Neuronal stem cell (in vitro differentiated cells): Measurements from ENCODE around the gene TTC9.

Experiments
- DNase-seq: peaks from one replicate; pipeline ENCODE4 v3.0.0-alpha.2; 2013; ENCODE audit warnings: low spot score
- H2AFZ ChIP-seq: one replicate; pipeline ENCODE4 v1.6.1; 2013; ENCODE audit warnings: mild to moderate bottlenecking, low read length, inconsistent platforms
- H2AK5ac ChIP-seq: 2 replicates; pipeline ENCODE4 v1.6.1; 2013; ENCODE audit warnings: low read depth, mild to moderate bottlenecking, inconsistent platforms, low read length, moderate library complexity, mixed read lengths
- H2BK120ac ChIP-seq: 2 replicates; pipeline ENCODE4 v1.6.1; 2013; ENCODE audit warnings: low read depth, mild to moderate bottlenecking, inconsistent platforms, low read length, moderate library complexity, mixed read lengths
- H2BK12ac ChIP-seq: one replicate; pipeline ENCODE4 v1.6.1; 2013; ENCODE audit warnings: low read length, inconsistent platforms
- H2BK15ac ChIP-seq: 2 replicates; pipeline ENCODE4 v1.6.1; 2013; ENCODE audit warnings: mild to moderate bottlenecking, low read length, inconsistent platforms, mixed read lengths
- H2BK5ac ChIP-seq: one replicate; pipeline ENCODE4 v1.6.1; 2013; ENCODE audit warnings: inconsistent platforms, mild to moderate bottlenecking, low read length, moderate library complexity
- H3K14ac ChIP-seq: one replicate; pipeline ENCODE4 v1.6.1; 2013; ENCODE audit warnings: low read length, inconsistent platforms
- H3K18ac ChIP-seq: 2 replicates; pipeline ENCODE4 v1.6.1; 2013; ENCODE audit warnings: low read length, inconsistent platforms
- H3K23ac ChIP-seq: 2 replicates; pipeline ENCODE4 v1.6.1; 2013; ENCODE audit warnings: low read depth, mild to moderate bottlenecking, mixed read lengths, low read length, inconsistent platforms; ENCODE audit not compliant: poor library complexity
- H3K27ac ChIP-seq: replicated peaks from 3 replicates; pipeline ENCODE4 v1.5.1; 2013; ENCODE audit warnings: low read length, inconsistent platforms
- H3K27me3 ChIP-seq, 3 experiments: 2 replicates each; pipeline ENCODE4 v1.6.1; 2013; ENCODE audit warnings: low read length in 3 of 3, mild to moderate bottlenecking in 2 of 3, inconsistent platforms in 1 of 3, low read depth in 1 of 3, mixed read lengths in 1 of 3, moderate library complexity in 1 of 3; ENCODE audit not compliant: control insufficient read depth in 3 of 3, insufficient read depth in 3 of 3
- H3K36me3 ChIP-seq, 2 donors: replicated peaks in 1 of 2; 2 replicates each; pipeline ENCODE4 v1.6.1; 2013; ENCODE audit warnings: low read length in 2 of 2; ENCODE audit not compliant: control insufficient read depth in 2 of 2, insufficient read depth in 2 of 2
- H3K4ac ChIP-seq: 2 replicates; pipeline ENCODE4 v1.6.1; 2013; ENCODE audit warnings: inconsistent platforms, mild to moderate bottlenecking, low read length, moderate library complexity
- H3K4me1 ChIP-seq, 2 donors: 1 replicate in 1 of 2; 2 replicates in 1 of 2; pipeline ENCODE4 v1.6.1; 2013; ENCODE audit warnings: low read length in 2 of 2, low read depth in 1 of 2; ENCODE audit not compliant: control insufficient read depth in 2 of 2, insufficient read depth in 1 of 2
- H3K4me2 ChIP-seq: one replicate; pipeline ENCODE4 v1.6.1; 2013; ENCODE audit warnings: mild to moderate bottlenecking, low read length, inconsistent platforms; ENCODE audit not compliant: insufficient read depth, poor library complexity, severe bottlenecking
- H3K4me3 ChIP-seq, 2 donors: 2 replicates each; pipeline ENCODE4 v1.5.1; 2013; ENCODE audit warnings: low read length in 2 of 2, mild to moderate bottlenecking in 2 of 2, inconsistent platforms in 1 of 2, moderate library complexity in 1 of 2
- H3K79me1 ChIP-seq: one replicate; pipeline ENCODE4 v1.6.1; 2013; ENCODE audit warnings: low read depth, mild to moderate bottlenecking, inconsistent platforms, low read length, moderate library complexity
- H3K9ac ChIP-seq: one replicate; pipeline ENCODE4 v1.6.1; 2013; ENCODE audit warnings: mild to moderate bottlenecking, low read depth, low read length, inconsistent platforms; ENCODE audit not compliant: poor library complexity
- H3K9me3 ChIP-seq, 2 donors: replicated peaks in 1 of 2; 2 replicates each; pipeline versions ENCODE3 to v1.6.1; 2013; ENCODE audit warnings: low read length in 2 of 2, mild to moderate bottlenecking in 2 of 2, inconsistent platforms in 1 of 2, low read depth in 1 of 2, mixed read lengths in 1 of 2, moderate library complexity in 1 of 2; ENCODE audit not compliant: control insufficient read depth in 2 of 2, insufficient read depth in 1 of 2
- H4K8ac ChIP-seq: one replicate; pipeline ENCODE4 v1.6.1; 2013; ENCODE audit warnings: low read depth, mild to moderate bottlenecking, inconsistent platforms, low read length, moderate library complexity
- H4K91ac ChIP-seq: one replicate; pipeline ENCODE4 v1.6.1; 2013; ENCODE audit warnings: low read length, low read depth, mild to moderate bottlenecking, inconsistent platforms; ENCODE audit not compliant: poor library complexity
- WGBS, 2 donors: extraction: QIAGEN DNeasy Blood & Tissue Kit; methylation state at CpG; one replicate each; pipeline ENCODE4 v1.1.7; 2013; ENCODE audit warnings: missing lambda C conversion rate in 2 of 2, mixed read lengths in 1 of 2; ENCODE audit not compliant: insufficient read length in 2 of 2, insufficient replicate concordance in 1 of 2; ENCODE audit errors: extremely low coverage in 2 of 2; 5-methylcytosine and 5-hydroxymethylcytosine counted together

TTC9 gene

DNA sequence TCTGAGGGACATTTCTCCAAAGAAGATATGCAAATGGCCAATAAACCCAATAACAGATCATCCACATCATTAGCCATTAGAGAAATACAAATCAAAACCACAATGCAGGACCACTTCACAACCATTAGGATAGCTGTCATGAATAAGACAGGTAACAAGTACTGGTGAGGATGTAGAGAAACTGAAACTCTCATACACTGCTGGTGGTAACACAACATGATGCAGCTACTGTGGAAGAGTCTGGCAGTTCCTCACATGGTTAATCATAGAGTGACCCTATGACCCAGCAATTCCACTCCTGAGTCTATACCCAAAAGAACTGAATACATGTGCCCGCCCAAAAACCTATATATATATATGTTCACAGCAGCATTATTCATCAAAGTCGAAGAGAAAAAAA lies 39.0 kb downstream of the TTC9 start:
- Histone ChIP-seq H4K91ac (no peak overlapping the region), H3K9ac (no peak overlapping the region), H3K4me3 (no peak overlapping the region), H2BK12ac (no peak overlapping the region), H3K18ac (no peak overlapping the region), H4K8ac (no peak overlapping the region), H2AFZ (no peak overlapping the region), H3K14ac (no peak overlapping the region), H3K27me3 (no peaks in the 10 kb centered on the region), H2BK5ac (no peak overlapping the region), H3K79me1 (no peaks in the 10 kb centered on the region), H3K4ac (no peak overlapping the region), H2BK15ac (no peak overlapping the region), H3K23ac (no peak overlapping the region), H2AK5ac (no peak overlapping the region), H2BK120ac (no peak overlapping the region), H3K4me2 (no peak overlapping the region), H3K36me3 (no peaks in the 10 kb centered on the region), H3K4me1 (no peaks in the 10 kb centered on the region), H3K9me3 (no peaks in the 10 kb centered on the region), H3K27ac (no peak overlapping the region)
- DNase-seq = no peak
- WGBS, 2 donors = no CpG with 5 or more reads among the region's 2 CpGs

DNA sequence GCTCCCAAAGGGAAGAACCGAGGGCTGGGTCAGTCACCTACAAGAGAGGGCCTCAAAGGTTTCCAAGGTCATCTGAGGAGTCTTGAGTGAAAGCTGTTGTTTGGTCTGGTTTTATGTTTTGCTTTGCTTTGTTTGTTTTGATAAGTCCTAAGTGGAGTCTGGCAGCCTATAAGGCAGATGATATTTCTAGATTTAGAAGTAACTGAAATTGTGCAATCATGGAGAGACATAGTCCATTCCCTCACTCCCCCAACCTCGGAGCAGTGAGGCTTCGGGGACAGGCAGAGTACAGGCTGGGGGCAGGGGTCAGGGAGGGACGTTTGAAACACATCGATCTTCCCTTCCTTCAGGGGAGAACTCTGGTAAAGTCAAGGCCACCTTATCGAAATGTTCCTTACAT lies 42.3 kb downstream of the TTC9 start:
- no CpG with 5 or more reads among the region's 6 CpGs for WGBS, 2 donors

DNA sequence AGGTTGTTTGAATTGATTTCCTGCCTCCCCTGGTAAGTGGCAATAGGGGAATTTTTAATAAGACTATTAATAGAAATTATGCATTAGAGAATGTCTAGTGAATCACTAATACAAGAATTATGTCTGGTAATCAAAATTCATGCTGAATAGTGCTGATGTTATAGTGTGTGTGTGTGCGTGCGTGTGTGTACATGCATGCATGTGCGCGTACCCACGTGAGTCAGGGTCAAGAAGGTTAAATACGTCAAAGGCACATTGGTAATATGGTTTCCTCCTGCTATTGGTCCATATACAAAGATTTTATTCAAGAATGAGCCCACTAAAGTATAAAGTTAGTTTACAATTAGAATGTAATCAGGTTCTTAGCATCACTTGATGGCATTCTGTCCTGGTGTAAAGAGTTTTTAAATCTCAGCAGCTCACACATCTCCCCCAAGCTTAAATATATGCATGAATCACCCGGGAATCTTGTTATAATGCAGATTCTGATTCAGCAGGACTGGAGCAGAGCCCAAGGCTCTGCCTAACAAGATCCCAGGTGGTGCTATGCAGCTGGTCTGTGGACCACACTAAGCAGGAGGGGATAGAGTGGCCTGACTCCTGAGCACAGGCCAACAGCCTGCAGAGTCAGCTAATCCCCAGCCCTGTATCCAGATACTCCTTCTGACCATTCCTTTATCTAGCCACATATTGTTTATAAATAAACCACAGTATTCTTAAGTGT lies 43.9 kb downstream of the TTC9 start:
- no peak overlapping the region for H4K91ac ChIP-seq
- no peaks in the 10 kb centered on the region for H3K79me1 ChIP-seq
- H3K9ac ChIP-seq = no peak overlapping the region
- H3K4ac ChIP-seq = no peak overlapping the region
- no peak overlapping the region for H3K14ac ChIP-seq
- no peak for DNase-seq
- H2BK5ac ChIP-seq = no peak overlapping the region
- no peak overlapping the region for H2AFZ ChIP-seq
- H2BK15ac ChIP-seq = no peak overlapping the region
- no peak overlapping the region for H3K23ac ChIP-seq
- peaks cover 0 to 3% of the 10 kb centered on the region in 2 donors for H3K4me1 ChIP-seq
- no peak overlapping the region for H4K8ac ChIP-seq
- no peak overlapping the region for H3K27ac ChIP-seq
- H3K27me3 ChIP-seq = no peaks in the 10 kb centered on the region
- no peak overlapping the region for H3K4me3 ChIP-seq
- H2AK5ac ChIP-seq = no peak overlapping the region
- H3K9me3 ChIP-seq = no peaks in the 10 kb centered on the region
- no CpG with 5 or more reads among the region's 7 CpGs for WGBS, 2 donors
- no peak overlapping the region for H3K18ac ChIP-seq
- no peaks in the 10 kb centered on the region for H3K36me3 ChIP-seq
- no peak overlapping the region for H3K4me2 ChIP-seq
- no peak overlapping the region for H2BK12ac ChIP-seq
- no peak overlapping the region for H2BK120ac ChIP-seq

More for the DNA sequence above, 42.3 kb downstream of the TTC9 start:
- Histone ChIP-seq H3K9me3 (no peaks in the 10 kb centered on the region), H2BK15ac (no peak overlapping the region), H2AFZ (no peak overlapping the region), H4K8ac (no peak overlapping the region), H2BK5ac (no peak overlapping the region), H3K36me3 (no peaks in the 10 kb centered on the region), H3K4me2 (no peak overlapping the region), H3K4me1 (peaks cover 0 to 3% of the 10 kb centered on the region in 2 donors), H2AK5ac (no peak overlapping the region), H3K27me3 (no peaks in the 10 kb centered on the region), H3K4me3 (no peak overlapping the region), H3K27ac (no peak overlapping the region), H3K4ac (no peak overlapping the region), H3K79me1 (no peaks in the 10 kb centered on the region), H4K91ac (no peak overlapping the region), H2BK120ac (no peak overlapping the region), H3K9ac (no peak overlapping the region), H3K18ac (no peak overlapping the region), H2BK12ac (no peak overlapping the region), H3K23ac (no peak overlapping the region), H3K14ac (no peak overlapping the region)
- DNase-seq = no peak

DNA sequence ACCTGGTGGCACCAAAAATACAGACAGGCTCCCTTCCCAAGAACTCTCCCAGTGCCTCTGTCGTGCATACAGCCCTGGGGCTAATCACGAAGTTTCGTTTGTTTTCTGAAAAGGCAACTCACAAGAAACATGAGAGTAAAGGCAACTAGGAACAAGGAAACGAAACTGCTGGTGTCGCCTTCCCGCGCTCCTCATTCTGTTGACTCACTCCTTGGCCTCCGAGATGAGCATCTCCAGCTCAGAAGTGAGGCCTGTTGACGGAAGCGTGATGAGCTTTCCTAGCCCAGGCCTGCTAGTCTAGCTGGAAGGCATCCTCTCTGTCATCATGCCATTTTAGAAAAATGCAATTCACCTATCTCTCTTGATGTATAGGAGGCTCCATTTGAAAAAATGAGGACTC lies 50.5 kb downstream of the TTC9 start:
- no peaks in the 10 kb centered on the region for H3K9me3 ChIP-seq
- H3K14ac ChIP-seq = no peak overlapping the region
- H2BK120ac ChIP-seq = no peak overlapping the region
- no peak overlapping the region for H3K4ac ChIP-seq
- no peak for DNase-seq
- H3K36me3 ChIP-seq = no peaks in the 10 kb centered on the region
- peak overlapping the region; percentile 36 for H2AK5ac ChIP-seq
- no peaks in the 10 kb centered on the region for H3K27me3 ChIP-seq
- H3K79me1 ChIP-seq = no peaks in the 10 kb centered on the region
- no peak overlapping the region for H3K4me2 ChIP-seq
- H4K8ac ChIP-seq = no peak overlapping the region
- WGBS, 2 donors = no CpG with 5 or more reads among the region's 10 CpGs
- H3K4me1 ChIP-seq = peaks cover 0 to 3% of the 10 kb centered on the region in 2 donors
- no peak overlapping the region for H3K9ac ChIP-seq
- H2BK12ac ChIP-seq = no peak overlapping the region
- H3K4me3 ChIP-seq = no peak overlapping the region
- no peak overlapping the region for H3K18ac ChIP-seq
- H3K23ac ChIP-seq = no peak overlapping the region
- H2AFZ ChIP-seq = peak overlapping the region; percentile 35
- no peak overlapping the region for H4K91ac ChIP-seq
- H2BK5ac ChIP-seq = no peak overlapping the region
- no peak overlapping the region for H2BK15ac ChIP-seq
- H3K27ac ChIP-seq = no peak overlapping the region
